ENCODE results near the gene ACSL3. TPM values are rescaled to one million over a fixed set of nuclear protein-coding genes. Genes with fewer than 3 reads are reported as not detected.

Gene ACSL3
- total and polyA plus RNA-seq, 2 donors (not counting 1 experiment from before 2014, with no cell fraction given) = 6.7 to 46.0 TPM

GRCh38 chr2:222977121-222977520, 116.3 kb downstream of the ACSL3 start:
- WGBS (ENCODE audit: insufficient coverage) = 88% methylated on average over 2 of the region's 5 CpGs
- H3K27me3 Mint-ChIP-seq = peaks cover 17% of the 10 kb centered on the region
- H3K4me1 Mint-ChIP-seq = no peaks in the 10 kb centered on the region
- Histone ChIP-seq H3K4me1 (ENCODE audit: control insufficient read depth in 2 of 2, insufficient read depth in 2 of 2, low read length in 2 of 2) (no peaks in the 10 kb centered on the region), H3K27me3 (replicated peaks in 1 of 4; ENCODE audit: control extremely low read depth in 1 of 4, control insufficient read depth in 3 of 4, insufficient read depth in 4 of 4, low read length in 3 of 4) (no peaks in the 10 kb centered on the region), H3K79me2 (ENCODE audit: control insufficient read depth, insufficient read depth, low read length) (no peaks in the 10 kb centered on the region), H3K36me3 (replicated peaks in 1 of 2; ENCODE audit: control extremely low read depth in 1 of 2, control insufficient read depth in 1 of 2, extremely low read depth in 1 of 2, insufficient read depth in 2 of 2, low read length in 1 of 2) (no peaks in the 10 kb centered on the region), H3K4me3 (ENCODE audit: control extremely low read depth in 1 of 5, extremely low read depth in 1 of 5, insufficient read depth in 1 of 5, low read depth in 2 of 5, low read length in 4 of 5) (no peak overlapping the region), H4K20me1 (ENCODE audit: control insufficient read depth, insufficient read depth, low read length, poor library complexity, severe bottlenecking) (no peaks in the 10 kb centered on the region), H3K9me3 (ENCODE audit: control extremely low read depth in 1 of 3, control insufficient read depth in 2 of 3, insufficient read depth in 1 of 3, low read length in 2 of 3) (no peaks in the 10 kb centered on the region), H2AFZ (ENCODE audit: insufficient read depth, low read depth, low read length, poor library complexity, severe bottlenecking) (no peak overlapping the region), H3K27ac (ENCODE audit: low read length in 2 of 2) (no peak overlapping the region), H3K4me2 (replicated peaks; ENCODE audit: low read depth, low read length, poor library complexity, severe bottlenecking) (no peak overlapping the region), H3K9ac (ENCODE audit: low read length) (no peak overlapping the region)
- intact Hi-C loops (cut with micrococcal nuclease) = no loop called here
- TF ChIP-seq CTCF (IDR thresholded peaks at IDR 0.05) = no peak
- DNase-seq (no peak), ATAC-seq (ENCODE audit: low read depth) (no peak)
- H3K27ac Mint-ChIP-seq = no peak overlapping the region
- no peak overlapping the region for H3K4me3 Mint-ChIP-seq
- ChIA-PET CTCF (no interaction called here), POLR2A (no interaction called here)
- H3K9me3 Mint-ChIP-seq (ENCODE audit: insufficient read depth) = no peaks in the 10 kb centered on the region

GRCh38 chr2:222978850-222979249, 118.0 kb downstream of the ACSL3 start:
- intact Hi-C loops (cut with micrococcal nuclease) = no loop called here
- Mint-ChIP-seq H3K9me3 (ENCODE audit: insufficient read depth) (no peaks in the 10 kb centered on the region), H3K4me3 (no peak overlapping the region), H3K4me1 (peaks cover 3% of the 10 kb centered on the region), H3K27ac (no peak overlapping the region), H3K27me3 (peaks cover 17% of the 10 kb centered on the region)
- Histone ChIP-seq H3K9ac (ENCODE audit: low read length) (no peak overlapping the region), H3K27me3 (replicated peaks in 1 of 4; ENCODE audit: control extremely low read depth in 1 of 4, control insufficient read depth in 3 of 4, insufficient read depth in 4 of 4, low read length in 3 of 4) (no peaks in the 10 kb centered on the region), H3K4me3 (ENCODE audit: control extremely low read depth in 1 of 5, extremely low read depth in 1 of 5, insufficient read depth in 1 of 5, low read depth in 2 of 5, low read length in 4 of 5) (no peak overlapping the region), H3K9me3 (ENCODE audit: control extremely low read depth in 1 of 3, control insufficient read depth in 2 of 3, insufficient read depth in 1 of 3, low read length in 2 of 3) (no peaks in the 10 kb centered on the region), H3K36me3 (replicated peaks in 1 of 2; ENCODE audit: control extremely low read depth in 1 of 2, control insufficient read depth in 1 of 2, extremely low read depth in 1 of 2, insufficient read depth in 2 of 2, low read length in 1 of 2) (no peaks in the 10 kb centered on the region), H3K4me2 (replicated peaks; ENCODE audit: low read depth, low read length, poor library complexity, severe bottlenecking) (no peak overlapping the region), H3K27ac (ENCODE audit: low read length in 2 of 2) (no peak overlapping the region), H3K4me1 (ENCODE audit: control insufficient read depth in 2 of 2, insufficient read depth in 2 of 2, low read length in 2 of 2) (no peaks in the 10 kb centered on the region), H4K20me1 (ENCODE audit: control insufficient read depth, insufficient read depth, low read length, poor library complexity, severe bottlenecking) (no peaks in the 10 kb centered on the region), H3K79me2 (ENCODE audit: control insufficient read depth, insufficient read depth, low read length) (no peaks in the 10 kb centered on the region), H2AFZ (ENCODE audit: insufficient read depth, low read depth, low read length, poor library complexity, severe bottlenecking) (no peak overlapping the region)
- no peak for TF ChIP-seq CTCF (IDR thresholded peaks at IDR 0.05)
- no peak for TF ChIP-seq EZH2 (IDR thresholded peaks at IDR 0.05; ENCODE audit: borderline replicate concordance, insufficient read depth, low read depth, low read length, poor library complexity, severe bottlenecking)
- ChIA-PET POLR2A (no interaction called here), CTCF (no interaction called here)
- DNase-seq (no peak), ATAC-seq (ENCODE audit: low read depth) (no peak)
